ENCODE measurements around the gene MBD3L5. TPM values are rescaled to one million over a fixed set of nuclear protein-coding genes. Genes with fewer than 3 reads are reported as not detected.

MBD3L5 gene
- total and polyA plus RNA-seq, 4 donors: not detected

DNA sequence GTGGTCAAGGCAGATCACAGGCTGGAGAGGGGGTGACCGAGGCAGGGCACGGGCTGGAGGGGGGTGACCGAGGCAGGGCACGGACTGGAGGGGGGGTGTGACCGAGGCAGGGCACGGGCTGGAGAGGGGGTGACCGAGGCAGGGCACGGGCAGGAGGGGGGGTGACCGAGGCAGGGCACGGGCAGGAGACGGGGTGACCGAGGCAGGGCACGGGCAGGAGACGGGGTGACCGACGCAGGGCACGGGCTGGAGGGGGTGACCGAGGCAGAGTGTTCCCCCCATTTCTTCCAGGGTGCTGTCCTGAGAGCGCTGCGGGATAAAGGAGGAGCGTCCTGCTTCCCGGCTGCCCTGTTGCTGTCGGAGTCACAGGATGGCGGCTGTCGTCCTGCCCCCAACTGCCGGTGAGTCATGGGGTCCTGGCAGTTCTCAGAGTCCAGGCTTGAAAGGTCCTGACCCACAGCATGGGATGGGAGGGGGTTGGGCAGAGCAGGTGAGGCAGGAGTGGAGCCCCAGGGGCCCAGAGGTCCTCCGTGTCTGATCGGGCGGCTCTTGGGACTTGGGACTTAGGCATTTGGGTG, 44.4 kb downstream of the MBD3L5 start:
- TF ChIP-seq MAX (IDR thresholded peaks at IDR 0.05) (no peak), REST (IDR thresholded peaks at IDR 0.05) (no peak), TAF1 (conservative IDR thresholded peaks at IDR 0.05) (no peak), FOXA2 (IDR thresholded peaks at IDR 0.05) (no peak), HNF4G (IDR thresholded peaks at IDR 0.05) (no peak), YY1 (IDR thresholded peaks at IDR 0.05) (no peak), RAD21 (IDR thresholded peaks at IDR 0.05) (no peak), EGR1 (IDR thresholded peaks at IDR 0.05; ENCODE audit: low read depth in 2 of 2) (no peak), RXRA (IDR thresholded peaks at IDR 0.05) (no peak), ZBTB33 (IDR thresholded peaks at IDR 0.05) (no peak)
- peaks cover 4 to 9% (median 8%) of the 10 kb centered on the region in 4 donors for H3K4me1 ChIP-seq (ENCODE audit: control insufficient read depth in 4 of 4, insufficient read depth in 4 of 4, low read length in 3 of 4)
- no peak overlapping the region for H3K27ac ChIP-seq (ENCODE audit: low read depth in 1 of 2, low read length in 2 of 2)
- H3K36me3 ChIP-seq (ENCODE audit: control insufficient read depth in 4 of 4, insufficient read depth in 3 of 4, low read depth in 1 of 4, low read length in 3 of 4): peaks cover 46 to 73% (median 67%) of the 10 kb centered on the region in 4 donors
- WGBS: 97% methylated on average over 29 of the region's 29 CpGs
- H3K9ac ChIP-seq (ENCODE audit: low read depth in 1 of 2, low read length in 2 of 2): no peak overlapping the region
- peak overlapping the region in 1 of 3 donors; percentile 41 for H3K4me3 ChIP-seq (ENCODE audit: low read depth in 1 of 3, low read length in 3 of 3)
- peaks cover 8 to 59% (median 29%) of the 10 kb centered on the region in 4 donors for H3K9me3 ChIP-seq (ENCODE audit: control insufficient read depth in 4 of 4, low read length in 3 of 4)
- DNase-seq (ENCODE audit: low spot score): no peak
- no peaks in the 10 kb centered on the region for H3K27me3 ChIP-seq (ENCODE audit: control insufficient read depth in 4 of 4, insufficient read depth in 4 of 4, low read length in 3 of 4)

- H3K36me3 ChIP-seq (ENCODE audit: control insufficient read depth in 4 of 4, insufficient read depth in 3 of 4, low read depth in 1 of 4, low read length in 3 of 4): peaks cover 55 to 86% (median 78%) of the 10 kb centered on the region in 4 donors
- peak overlapping the region in 2 of 3 donors; percentile 36 to 72 for H3K4me3 ChIP-seq (ENCODE audit: low read depth in 1 of 3, low read length in 3 of 3)
- no peak for DNase-seq (ENCODE audit: low spot score)
- no peak overlapping the region for H3K27ac ChIP-seq (ENCODE audit: low read depth in 1 of 2, low read length in 2 of 2)
- TF ChIP-seq GABPA (IDR thresholded peaks at IDR 0.05 in 1 of 2, conservative IDR thresholded peaks at IDR 0.05 in 1 of 2) (no peak), SP1 (IDR thresholded peaks at IDR 0.05) (no peak), EGR1 (IDR thresholded peaks at IDR 0.05; ENCODE audit: low read depth in 2 of 2) (no peak), ATF3 (IDR thresholded peaks at IDR 0.05) (no peak), FOXA2 (IDR thresholded peaks at IDR 0.05) (no peak), RXRA (IDR thresholded peaks at IDR 0.05) (no peak), HNF4G (IDR thresholded peaks at IDR 0.05) (no peak), MAX (IDR thresholded peaks at IDR 0.05) (no peak), YY1 (IDR thresholded peaks at IDR 0.05) (no peak)
- no peaks in the 10 kb centered on the region for H3K27me3 ChIP-seq (ENCODE audit: control insufficient read depth in 4 of 4, insufficient read depth in 4 of 4, low read length in 3 of 4)
- peaks cover 20 to 72% (median 41%) of the 10 kb centered on the region in 4 donors for H3K9me3 ChIP-seq (ENCODE audit: control insufficient read depth in 4 of 4, low read length in 3 of 4)
- H3K4me1 ChIP-seq (ENCODE audit: control insufficient read depth in 4 of 4, insufficient read depth in 4 of 4, low read length in 3 of 4): no peaks in the 10 kb centered on the region
- H3K9ac ChIP-seq (ENCODE audit: low read depth in 1 of 2, low read length in 2 of 2): no peak overlapping the region
- 97% methylated on average over 6 of the region's 6 CpGs for WGBS
Measured at GRCh38 chr19:7076151-7076550, 45.8 kb downstream of the MBD3L5 start.
